K562 (cell line): ENCODE measurements around the gene TIAL1. TPM values are rescaled to one million over a fixed set of nuclear protein-coding genes. Genes with fewer than 3 reads are reported as not detected.

Source experiments
- ARID3B ChIP-seq: fragments of 250-450 bp; sonication (Bioruptor Pico); IDR thresholded peaks from 2 replicates; pipeline ENCODE4 v1.4.0; 2020; ENCODE audit warnings: borderline replicate concordance
- ATF7 ChIP-seq: fragments of 450-650 bp; IDR thresholded peaks from 2 replicates; pipeline ENCODE4 v1.7.1; 2014; ENCODE audit warnings: mild to moderate bottlenecking, moderate library complexity
- BMI1 ChIP-seq: fragments of 150-350 bp; IDR thresholded peaks from 2 replicates; pipeline ENCODE4 v1.6.1; 2014; ENCODE audit warnings: low read length
- CREB1 ChIP-seq, 2 experiments: sonication (generic) in 1 of 2; formaldehyde crosslinking in 1 of 2; IDR thresholded peaks; 2 replicates each; pipeline versions ENCODE4 v1.6.1 to v1.8.0; 2012 to 2022; ENCODE audit warnings: inconsistent platforms in 1 of 2, mild to moderate bottlenecking in 1 of 2, missing genetic modification reagents in 1 of 2, moderate library complexity in 1 of 2
- CREB3L1 ChIP-seq: fragments of 450-650 bp; IDR thresholded peaks from 2 replicates; pipeline ENCODE4 v1.6.1; 2014; ENCODE audit warnings: low read depth, mild to moderate bottlenecking, moderate library complexity, borderline replicate concordance
- DIDO1 ChIP-seq: fragments of 450-650 bp; IDR thresholded peaks from 2 replicates; pipeline ENCODE4 v1.6.1; 2016; ENCODE audit warnings: low read depth, missing biosample characterization, missing genetic modification characterization
- ELF1 ChIP-seq: fragments of 200-800 bp; sonication (Bioruptor generic); IDR thresholded peaks from 2 replicates; pipeline ENCODE4 v1.6.1; 2016; ENCODE audit warnings: missing genetic modification characterization, missing compliant biosample characterization
- FIP1L1 ChIP-seq: fragments of 200-400 bp; formaldehyde crosslinking; IDR thresholded peaks from 2 replicates; pipeline ENCODE4 v1.6.1; 2018; ENCODE audit warnings: mild to moderate bottlenecking, low read depth, low read length; ENCODE audit not compliant: poor library complexity, severe bottlenecking
- MAFG ChIP-seq: fragments of 450-650 bp; conservative IDR thresholded peaks from 2 replicates; pipeline ENCODE4 v1.6.1; 2016; ENCODE audit warnings: missing genetic modification characterization, missing compliant biosample characterization
- NFRKB ChIP-seq: fragments of 450-650 bp; IDR thresholded peaks from 2 replicates; pipeline ENCODE4 v1.6.1; 2016; ENCODE audit warnings: low read depth
- PRDM10 ChIP-seq: fragments of 450-650 bp; IDR thresholded peaks from 2 replicates; pipeline ENCODE4 v1.6.1; 2018; ENCODE audit not compliant: partially characterized antibody
- SMC3 ChIP-seq: conservative IDR thresholded peaks from 2 replicates; pipeline ENCODE4 v1.6.1; 2011; ENCODE audit warnings: low read depth, low read length, improper control_type of control experiment; ENCODE audit not compliant: insufficient read depth
- TEAD2 ChIP-seq: fragments of 450-650 bp; IDR thresholded peaks from 2 replicates; pipeline ENCODE4 v1.6.1; 2016; ENCODE audit warnings: missing genetic modification characterization, control low read depth, missing compliant biosample characterization
- THAP12 ChIP-seq: fragments of 250-450 bp; sonication (Bioruptor Pico); IDR thresholded peaks from 2 replicates; pipeline ENCODE4 v1.9.0; 2021; ENCODE audit warnings: mild to moderate bottlenecking, inconsistent platforms
- ZNF79 ChIP-seq: fragments of 250-450 bp; sonication (Bioruptor Pico); IDR thresholded peaks from 2 replicates; pipeline ENCODE4 v1.4.0; 2020; ENCODE audit warnings: low read depth, mild to moderate bottlenecking, moderate library complexity
- polyA plus RNA-seq, 8 experiments: library from polyadenylated mRNA; depleted of rRNA in 4 of 8; stranded (reverse) in 5 of 8; unstranded in 3 of 8; fragments of >200 nt; fragmentation: Nextera tagmentation in 2 of 8; fragmentation: Illumina TruSeq in 1 of 8; extraction: Ambion mirVana in 2 of 8; extraction: Trizol in 1 of 8; gene quantifications; 2 replicates each; pipeline versions ENCODE4 v1.2.1 to v1.2.3, GENCODE V29; 2011 to 2014; ENCODE audit warnings: inconsistent platforms in 1 of 8, missing spikeins in 1 of 8
- total RNA-seq, 7 experiments: library from RNA; depleted of rRNA in 6 of 7; stranded (reverse); fragments of >200 nt in 6 of 7; fragmentation: Illumina TruSeq in 2 of 7; extraction: Trizol in 2 of 7; gene quantifications; 2 replicates each; pipeline versions ENCODE4 v1.2.1 to v1.2.3, GENCODE V29; 2011 to 2021; ENCODE audit warnings: low replicate concordance in 1 of 7

The TIAL1 gene
- total and polyA plus RNA-seq, 9 of the 15 experiments (the other 6 are each of a cell fraction or from before 2014, with no cell fraction given): 22.5 to 126 (median 58.2) TPM

- TF ChIP-seq FIP1L1: no peak
- peak; percentile 77 for TF ChIP-seq CREB3L1
- TF ChIP-seq NFRKB: peak; percentile 85
- TF ChIP-seq ATF7: peak; percentile 71
- peak; percentile 30; the same call in 1 of the 2 replicates for TF ChIP-seq CREB1 (IDR thresholded peaks at IDR 0.05)
- peak; percentile 64; the same call in 1 of the 2 replicates for TF ChIP-seq CREB1 (CRISPR knock-in tag; IDR thresholded peaks at IDR 0.05)
- no peak for TF ChIP-seq TEAD2
- no peak for TF ChIP-seq BMI1
- TF ChIP-seq SMC3: no peak
- no peak for TF ChIP-seq MAFG (tag)
- no peak for TF ChIP-seq THAP12
- no peak for TF ChIP-seq ZNF79 (CRISPR knock-in tag)
- TF ChIP-seq ARID3B (CRISPR knock-in tag): no peak
- TF ChIP-seq ELF1 (tag): peak; percentile 93
- peak; percentile 78 for TF ChIP-seq PRDM10
- peak; percentile 50; the same call in 1 of the 2 replicates for TF ChIP-seq DIDO1 (tag)
Observed at GRCh38 chr10:119596537-119597404, at the start of gene TIAL1 (continued).
